Sigmoid colon (tissue), 4 donors: ENCODE data around the gene FARP2.

Experiments
- EP300 ChIP-seq, 4 donors: sonication (generic); formaldehyde crosslinking; IDR thresholded peaks; one replicate each; pipeline ENCODE4 v1.6.1; 2017; ENCODE audit warnings: antibody characterized with exemption in 4 of 4
- POLR2A ChIP-seq, 2 donors: fragments of 450-650 bp; IDR thresholded peaks; one replicate each; pipeline ENCODE4 v1.6.1; 2016; ENCODE audit warnings: antibody characterized with exemption in 2 of 2, mild to moderate bottlenecking in 2 of 2, moderate library complexity in 2 of 2
- POLR2AphosphoS5 ChIP-seq, 4 donors: sonication (generic); formaldehyde crosslinking; IDR thresholded peaks; one replicate each; pipeline ENCODE4 v1.6.1; 2017; ENCODE audit warnings: antibody characterized with exemption in 4 of 4
- TF ChIP-seq, protein P1 (sequence below), 4 experiments: fragments of 450-650 bp in 3 of 4; fragments of 200-600 bp in 1 of 4; IDR thresholded peaks; one replicate each; pipeline ENCODE4 v1.5.1; 2016 to 2019; ENCODE audit warnings: antibody characterized with exemption in 4 of 4, mild to moderate bottlenecking in 3 of 4, moderate library complexity in 2 of 4

DNA sequence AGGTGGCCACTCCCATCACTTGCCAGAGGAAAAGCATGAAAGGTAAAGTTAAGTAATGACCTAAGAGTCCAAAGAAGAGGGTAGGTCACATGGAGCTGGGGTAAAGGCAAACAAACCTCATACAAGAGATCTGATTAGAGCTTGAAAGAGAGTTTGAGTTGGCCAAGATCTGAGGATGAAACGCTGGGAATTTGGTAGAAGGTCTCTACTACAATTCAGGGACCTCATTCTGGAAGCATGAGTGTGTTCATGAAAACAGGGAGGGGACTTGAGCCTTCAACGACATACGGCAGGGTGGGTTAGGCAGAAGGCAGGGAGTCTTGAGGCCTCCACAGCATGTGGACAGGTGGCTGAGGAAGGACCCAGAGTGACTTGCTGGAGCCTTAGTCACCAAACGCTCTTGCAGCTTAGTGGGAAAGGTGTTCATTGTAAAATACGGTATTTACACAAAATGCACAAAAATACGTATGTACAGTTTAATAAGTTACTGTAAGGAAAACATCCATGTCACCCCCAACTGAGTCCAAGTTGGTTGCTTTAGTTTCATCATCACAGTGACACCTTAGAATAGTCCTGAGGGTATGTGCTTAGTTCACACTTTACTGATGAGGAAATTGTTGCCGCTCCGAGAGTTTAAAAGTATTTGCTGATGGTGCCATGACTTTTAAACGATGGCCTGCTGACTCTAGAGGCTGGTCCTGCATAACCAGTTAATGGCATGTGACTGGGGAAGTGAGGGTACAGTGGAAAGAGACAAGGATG lies 5.0 kb upstream of the FARP2 start:
- TF ChIP-seq POLR2A (IDR thresholded peaks at IDR 0.05) (no peak), EP300 (IDR thresholded peaks at IDR 0.05) (no peak), POLR2AphosphoS5 (IDR thresholded peaks at IDR 0.05) (no peak)
- TF ChIP-seq, protein P1, sequence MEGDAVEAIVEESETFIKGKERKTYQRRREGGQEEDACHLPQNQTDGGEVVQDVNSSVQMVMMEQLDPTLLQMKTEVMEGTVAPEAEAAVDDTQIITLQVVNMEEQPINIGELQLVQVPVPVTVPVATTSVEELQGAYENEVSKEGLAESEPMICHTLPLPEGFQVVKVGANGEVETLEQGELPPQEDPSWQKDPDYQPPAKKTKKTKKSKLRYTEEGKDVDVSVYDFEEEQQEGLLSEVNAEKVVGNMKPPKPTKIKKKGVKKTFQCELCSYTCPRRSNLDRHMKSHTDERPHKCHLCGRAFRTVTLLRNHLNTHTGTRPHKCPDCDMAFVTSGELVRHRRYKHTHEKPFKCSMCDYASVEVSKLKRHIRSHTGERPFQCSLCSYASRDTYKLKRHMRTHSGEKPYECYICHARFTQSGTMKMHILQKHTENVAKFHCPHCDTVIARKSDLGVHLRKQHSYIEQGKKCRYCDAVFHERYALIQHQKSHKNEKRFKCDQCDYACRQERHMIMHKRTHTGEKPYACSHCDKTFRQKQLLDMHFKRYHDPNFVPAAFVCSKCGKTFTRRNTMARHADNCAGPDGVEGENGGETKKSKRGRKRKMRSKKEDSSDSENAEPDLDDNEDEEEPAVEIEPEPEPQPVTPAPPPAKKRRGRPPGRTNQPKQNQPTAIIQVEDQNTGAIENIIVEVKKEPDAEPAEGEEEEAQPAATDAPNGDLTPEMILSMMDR (IDR thresholded peaks at IDR 0.05): no peak
